ENCODE data around the gene ELOB.

Gene ELOB

DNA sequence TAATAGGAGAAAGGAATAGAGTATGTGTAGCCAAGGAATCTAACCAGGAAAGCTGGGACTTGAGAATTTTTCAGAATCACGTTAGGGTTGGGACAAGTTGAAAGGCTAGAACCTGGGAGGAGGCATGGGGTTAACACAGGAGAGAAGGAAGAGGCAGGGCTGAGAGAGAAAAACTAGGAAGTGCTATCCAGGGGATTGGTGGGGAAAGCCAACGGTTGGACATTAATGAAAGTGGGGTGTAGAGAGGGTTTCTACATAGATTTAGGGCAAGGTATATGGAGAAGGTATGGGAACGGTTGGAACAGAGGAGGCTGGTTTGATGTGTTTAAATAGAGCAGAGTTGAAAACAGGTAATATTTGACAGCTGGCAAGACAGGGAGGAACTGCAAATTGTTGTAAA is 21.9 kb downstream of the ELOB start:
- no peak overlapping the region for H3K27ac ChIP-seq
- TF ChIP-seq, protein P1, sequence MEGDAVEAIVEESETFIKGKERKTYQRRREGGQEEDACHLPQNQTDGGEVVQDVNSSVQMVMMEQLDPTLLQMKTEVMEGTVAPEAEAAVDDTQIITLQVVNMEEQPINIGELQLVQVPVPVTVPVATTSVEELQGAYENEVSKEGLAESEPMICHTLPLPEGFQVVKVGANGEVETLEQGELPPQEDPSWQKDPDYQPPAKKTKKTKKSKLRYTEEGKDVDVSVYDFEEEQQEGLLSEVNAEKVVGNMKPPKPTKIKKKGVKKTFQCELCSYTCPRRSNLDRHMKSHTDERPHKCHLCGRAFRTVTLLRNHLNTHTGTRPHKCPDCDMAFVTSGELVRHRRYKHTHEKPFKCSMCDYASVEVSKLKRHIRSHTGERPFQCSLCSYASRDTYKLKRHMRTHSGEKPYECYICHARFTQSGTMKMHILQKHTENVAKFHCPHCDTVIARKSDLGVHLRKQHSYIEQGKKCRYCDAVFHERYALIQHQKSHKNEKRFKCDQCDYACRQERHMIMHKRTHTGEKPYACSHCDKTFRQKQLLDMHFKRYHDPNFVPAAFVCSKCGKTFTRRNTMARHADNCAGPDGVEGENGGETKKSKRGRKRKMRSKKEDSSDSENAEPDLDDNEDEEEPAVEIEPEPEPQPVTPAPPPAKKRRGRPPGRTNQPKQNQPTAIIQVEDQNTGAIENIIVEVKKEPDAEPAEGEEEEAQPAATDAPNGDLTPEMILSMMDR (conservative IDR thresholded peaks at IDR 0.05): no peak
- TF ChIP-seq ZFX (IDR thresholded peaks at IDR 0.05): no peak

DNA sequence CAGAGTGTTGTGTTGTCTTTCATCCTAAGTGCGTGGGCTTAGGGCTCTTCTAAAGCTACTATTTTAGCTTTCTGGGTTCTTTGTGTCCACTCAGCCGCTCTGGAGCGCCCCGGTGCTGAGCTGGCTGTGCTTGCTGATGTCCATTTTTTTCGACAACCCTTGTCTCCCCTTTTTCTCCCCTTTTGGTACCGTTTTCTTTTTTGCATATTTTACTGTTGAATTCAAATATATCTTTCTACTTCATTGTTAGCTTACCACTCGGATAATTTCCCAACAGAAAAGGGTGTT is 23.4 kb downstream of the ELOB start:
- H3K27ac ChIP-seq: peak overlapping the region; percentile 87
- TF ChIP-seq ZFX (IDR thresholded peaks at IDR 0.05): no peak
- TF ChIP-seq, protein P1 (conservative IDR thresholded peaks at IDR 0.05): no peak

- H3K27ac ChIP-seq: peak overlapping the region; percentile 87
- no peak for TF ChIP-seq ZFX (IDR thresholded peaks at IDR 0.05)
- TF ChIP-seq, protein P1 (conservative IDR thresholded peaks at IDR 0.05): no peak
Observed at GRCh38 chr16:2752850-2753732, 24.0 kb downstream of the ELOB start.

- TF ChIP-seq, protein P1 (conservative IDR thresholded peaks at IDR 0.05): no peak
- peak; percentile 96 for TF ChIP-seq ZFX (IDR thresholded peaks at IDR 0.05)
- peak within 1 kb of the TSS; percentile 87 for H3K27ac ChIP-seq
Observed at GRCh38 chr16:2752035-2752849, 24.8 kb downstream of the ELOB start, which contains the start of gene SRRM2. TSS of gene SRRM2 (plus strand) at chr16:2752638. CDS start at chr16:2756365, 3,727 bp downstream.

- TF ChIP-seq ZFX (IDR thresholded peaks at IDR 0.05): no peak
- TF ChIP-seq, protein P1 (conservative IDR thresholded peaks at IDR 0.05): no peak
- H3K27ac ChIP-seq: peak overlapping the region; percentile 87
Observed at GRCh38 chr16:2751577-2752034, 25.5 kb downstream of the ELOB start.

GRCh38 chr16:2749936-2750335 is 27.1 kb downstream of the ELOB start:
- H3K27ac ChIP-seq: no peak overlapping the region
- no peak for TF ChIP-seq ZFX (IDR thresholded peaks at IDR 0.05)
- TF ChIP-seq, protein P1 (conservative IDR thresholded peaks at IDR 0.05): no peak

DNA sequence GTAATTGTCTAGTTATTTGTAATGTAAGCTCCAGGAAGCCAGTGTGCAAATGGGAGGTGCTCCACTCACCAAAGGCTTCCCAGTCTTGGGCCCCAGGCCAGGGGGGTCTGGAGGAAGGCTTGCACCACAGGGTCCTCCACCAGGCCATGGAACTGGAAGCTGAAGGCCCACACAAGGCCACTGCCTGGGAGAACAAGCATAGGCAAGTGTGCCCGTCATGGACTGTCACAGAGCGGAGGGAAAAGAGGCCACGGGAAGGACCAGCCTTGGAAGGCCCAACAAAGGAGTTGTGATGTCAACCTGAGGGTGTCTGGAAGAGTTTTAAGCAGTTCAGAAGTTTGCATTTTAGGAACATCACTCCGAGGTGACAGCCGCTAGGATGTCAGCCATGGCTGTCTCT is 27.6 kb downstream of the ELOB start:
- no peak for TF ChIP-seq ZFX (IDR thresholded peaks at IDR 0.05)
- TF ChIP-seq, protein P1 (conservative IDR thresholded peaks at IDR 0.05): no peak
- H3K27ac ChIP-seq: no peak overlapping the region
